H1 (cell line): ENCODE results near the gene SLC16A9. TPM values are rescaled to one million over a fixed set of nuclear protein-coding genes. Genes with fewer than 3 reads are reported as not detected.

Experiments
- CTCF ChIA-PET: fragments of 300-600 bp; sonication (Branson Sonifier 250); formaldehyde crosslinking; loops from one replicate; lab custom pipeline; 2021; ENCODE audit not compliant: partially characterized antibody; lab: Charles Lee
- POLR2A ChIA-PET: fragments of 300-600 bp; sonication (Branson Sonifier 250); formaldehyde crosslinking; loops from one replicate; lab custom pipeline; 2021; ENCODE audit warnings: inconsistent platforms; ENCODE audit not compliant: partially characterized antibody; lab: Charles Lee
- DNase-seq, 2 experiments: peaks; one replicate each; pipeline versions ENCODE4 v3.0.0 to v3.0.0-alpha.2; 2010 to 2022; ENCODE audit warnings: low spot score in 2 of 2, low read depth in 1 of 2, mixed read lengths in 1 of 2
- FAIRE-seq: peaks from 2 replicates; lab custom pipeline; 2011; peaks lifted over from hg19 to GRCh38; lab: Jason Lieb, UNC
- H2AFZ ChIP-seq: 2 replicates; pipeline ENCODE4 v1.8.1; 2012; ENCODE audit warnings: low read length, inconsistent platforms
- H2AK5ac ChIP-seq: 2 replicates; pipeline ENCODE4 v1.6.1; 2013; ENCODE audit warnings: low read depth, low read length
- H2BK120ac ChIP-seq: replicated peaks from 2 replicates; pipeline ENCODE3; 2013; ENCODE audit warnings: low read depth, low read length, inconsistent platforms
- H2BK12ac ChIP-seq: 2 replicates; pipeline ENCODE4 v1.6.1; 2013; ENCODE audit warnings: low read depth, low read length
- H2BK15ac ChIP-seq: 2 replicates; pipeline ENCODE4 v1.6.1; 2013; ENCODE audit warnings: low read length
- H2BK20ac ChIP-seq: 2 replicates; pipeline ENCODE4 v1.6.1; 2013; ENCODE audit warnings: low read length
- H2BK5ac ChIP-seq: 2 replicates; pipeline ENCODE4 v1.6.1; 2013; ENCODE audit warnings: low read depth, low read length
- H3K14ac ChIP-seq: 2 replicates; pipeline ENCODE4 v1.6.1; 2013; ENCODE audit warnings: inconsistent platforms; ENCODE audit not compliant: insufficient read length
- H3K18ac ChIP-seq: 2 replicates; pipeline ENCODE4 v1.6.1; 2013; ENCODE audit warnings: low read length; ENCODE audit errors: extremely low read depth
- H3K23ac ChIP-seq: 2 replicates; pipeline ENCODE4 v1.6.1; 2013; ENCODE audit warnings: inconsistent platforms; ENCODE audit not compliant: insufficient read length
- H3K23me2 ChIP-seq: 2 replicates; pipeline ENCODE4 v1.6.1; 2013; ENCODE audit warnings: low read depth, low read length
- H3K27ac ChIP-seq: 2 replicates; pipeline ENCODE4 v1.6.1; 2011; ENCODE audit warnings: low read depth, low read length, inconsistent platforms
- H3K27me3 ChIP-seq, 4 experiments: replicated peaks in 1 of 4; 1 replicate in 1 of 4; 2 replicates in 3 of 4; pipeline versions ENCODE4 v1.6.1 to v1.8.1; 2011 to 2013; ENCODE audit warnings: low read length in 3 of 4, mild to moderate bottlenecking in 3 of 4, inconsistent platforms in 2 of 4, mixed read lengths in 2 of 4, moderate library complexity in 1 of 4; ENCODE audit not compliant: control insufficient read depth in 3 of 4, insufficient read depth in 3 of 4; ENCODE audit errors: extremely low read depth in 1 of 4
- H3K36me3 ChIP-seq, 4 experiments: 2 replicates each; pipeline versions ENCODE4 v1.6.1 to v1.8.1; 2011 to 2013; ENCODE audit warnings: mild to moderate bottlenecking in 4 of 4, low read length in 3 of 4, moderate library complexity in 2 of 4, control low read depth in 1 of 4, inconsistent platforms in 1 of 4; ENCODE audit not compliant: insufficient read depth in 4 of 4, control insufficient read depth in 2 of 4
- H3K4ac ChIP-seq: replicated peaks from 2 replicates; pipeline ENCODE3; 2013; ENCODE audit warnings: low read length, low read depth, mixed read lengths, inconsistent platforms; ENCODE audit not compliant: insufficient read length
- H3K4me1 ChIP-seq, 4 experiments: replicated peaks in 1 of 4; 1 replicate in 1 of 4; 2 replicates in 3 of 4; pipeline versions ENCODE4 v1.6.1 to v1.8.1; 2011 to 2013; ENCODE audit warnings: low read length in 3 of 4, inconsistent platforms in 2 of 4, mixed read lengths in 1 of 4; ENCODE audit not compliant: insufficient read depth in 4 of 4, control insufficient read depth in 3 of 4
- H3K4me2 ChIP-seq, 2 experiments: 2 replicates each; pipeline versions ENCODE4 v1.6.1 to v1.8.1; 2011 to 2013; ENCODE audit warnings: low read depth in 2 of 2, low read length in 2 of 2, control low read depth in 1 of 2, inconsistent platforms in 1 of 2, mild to moderate bottlenecking in 1 of 2; ENCODE audit not compliant: insufficient read depth in 1 of 2
- H3K4me3 ChIP-seq, 4 experiments: fragments of 200-600, 300-600 bp in 1 of 4; sonication (generic), shearing (Covaris generic), sonication (Bioruptor Twin) in 1 of 4; 2 replicates each; pipeline versions ENCODE4 v1.5.1 to v1.8.1; 2011 to 2016; ENCODE audit warnings: low read length in 4 of 4, low read depth in 3 of 4, control low read depth in 2 of 4, inconsistent platforms in 2 of 4, mild to moderate bottlenecking in 2 of 4, mixed read lengths in 1 of 4, moderate library complexity in 1 of 4; ENCODE audit not compliant: insufficient read depth in 2 of 4; ENCODE audit errors: extremely low read depth in 1 of 4
- H3K56ac ChIP-seq: replicated peaks from 2 replicates; pipeline ENCODE3; 2013; ENCODE audit warnings: low read depth, mild to moderate bottlenecking, mixed read lengths, low read length, inconsistent platforms; ENCODE audit not compliant: insufficient read length
- H3K79me1 ChIP-seq: 2 replicates; pipeline ENCODE4 v1.6.1; 2013; ENCODE audit warnings: low read depth, low read length, control low read depth
- H3K79me2 ChIP-seq, 2 experiments: 2 replicates each; pipeline versions ENCODE4 v1.6.1 to v1.8.1; 2012 to 2013; ENCODE audit warnings: low read length in 2 of 2, mild to moderate bottlenecking in 2 of 2, inconsistent platforms in 1 of 2; ENCODE audit not compliant: insufficient read depth in 2 of 2, control insufficient read depth in 1 of 2
- H3K9ac ChIP-seq, 4 experiments: replicated peaks in 1 of 4; 1 replicate in 1 of 4; 2 replicates in 3 of 4; pipeline versions ENCODE4 v1.6.1 to v1.8.1; 2011 to 2013; ENCODE audit warnings: low read depth in 3 of 4, low read length in 3 of 4, control low read depth in 2 of 4, mild to moderate bottlenecking in 2 of 4, moderate library complexity in 2 of 4, inconsistent platforms in 1 of 4; ENCODE audit errors: extremely low read depth in 1 of 4
- H3K9me3 ChIP-seq, 2 experiments: 2 replicates each; pipeline versions ENCODE4 v1.6.1 to v1.8.1; 2012 to 2013; ENCODE audit warnings: mild to moderate bottlenecking in 2 of 2, moderate library complexity in 2 of 2, control low read depth in 1 of 2, inconsistent platforms in 1 of 2, low read depth in 1 of 2, low read length in 1 of 2, mixed read lengths in 1 of 2; ENCODE audit not compliant: insufficient read depth in 2 of 2
- H4K20me1 ChIP-seq, 2 experiments: replicated peaks in 1 of 2; 2 replicates each; pipeline versions ENCODE3 to v1.8.1; 2011 to 2013; ENCODE audit warnings: inconsistent platforms in 2 of 2, low read length in 2 of 2, mild to moderate bottlenecking in 1 of 2; ENCODE audit not compliant: insufficient read depth in 2 of 2, control insufficient read depth in 1 of 2
- H4K5ac ChIP-seq: 2 replicates; pipeline ENCODE4 v1.6.1; 2013; ENCODE audit warnings: low read length, low read depth, mixed read lengths, inconsistent platforms; ENCODE audit not compliant: insufficient read length
- H4K8ac ChIP-seq: 2 replicates; pipeline ENCODE4 v1.8.0; 2013; ENCODE audit warnings: mild to moderate bottlenecking, moderate library complexity, low read length, inconsistent platforms; ENCODE audit not compliant: insufficient read depth; ENCODE audit errors: extremely low read depth
- H4K91ac ChIP-seq: replicated peaks from 2 replicates; pipeline ENCODE3; 2013; ENCODE audit warnings: low read length, mixed read lengths, inconsistent platforms; ENCODE audit not compliant: insufficient read length
- JUN ChIP-seq: IDR thresholded peaks from 2 replicates; pipeline ENCODE4 v1.6.1; 2011; ENCODE audit warnings: low read depth, mild to moderate bottlenecking, improper control_type of control experiment, low read length
- WGBS, 2 experiments: shearing (Covaris generic) in 1 of 2; methylation state at CpG; one replicate each; pipeline versions ENCODE4 v1.1.6 to v1.1.7; 2013 to 2015; ENCODE audit warnings: low lambda C conversion rate in 2 of 2, mixed read lengths in 2 of 2, inconsistent platforms in 1 of 2, low coverage in 1 of 2, missing lambda C conversion rate in 1 of 2; ENCODE audit not compliant: insufficient replicate concordance in 2 of 2, insufficient coverage in 1 of 2, insufficient read length in 1 of 2; ENCODE audit errors: extremely low coverage in 1 of 2, missing lambda C conversion rate in 1 of 2; 5-methylcytosine and 5-hydroxymethylcytosine counted together
- polyA plus RNA-seq, 7 experiments: library from polyadenylated mRNA; depleted of rRNA in 3 of 7; stranded (reverse) in 5 of 7; unstranded in 2 of 7; fragments of >200 nt in 5 of 7; fragments of 200-250 nt in 2 of 7; gene quantifications; 1 replicate in 5 of 7; 2 replicates in 1 of 7; 4 replicates in 1 of 7; pipeline versions ENCODE4 v1.2.1 to v1.2.3, GENCODE V29; 2011 to 2013; ENCODE audit warnings: missing spikeins in 2 of 7, mixed read lengths in 2 of 7
- total RNA-seq: library from RNA; stranded (reverse); fragmentation: NEBNext Ultra II Directional; extraction: Animal tissue kit (Norgen Biotek cat#: 25700); gene quantifications from 2 replicates; pipeline ENCODE4 v1.2.1, GENCODE V29; 2021

Gene SLC16A9
- total and polyA plus RNA-seq, 2 of the 8 experiments (the other 6 are each of a cell fraction or from before 2014, with no cell fraction given): 11.2 to 20.5 TPM

- CTCF ChIA-PET: interaction anchor here (0.6 to 5.3 kb wide), 16 partner anchors 10 to 301 kb away, joined by 3 to 77 read pairs (median 4); no protein-coding TSS in a partner anchor
Measured at GRCh38 chr10:59702347-59702746, 7.3 kb downstream of the SLC16A9 start.

More at GRCh38 chr10:59702347-59702746, 7.3 kb downstream of the SLC16A9 start:
- Histone ChIP-seq H2BK120ac (no peak overlapping the region), H2BK20ac (no peak overlapping the region), H4K8ac (no peak overlapping the region), H3K79me1 (no peaks in the 10 kb centered on the region; the same call in 1 of the 2 replicates), H3K4ac (no peak overlapping the region), H3K9me3 (no peaks in the 10 kb centered on the region), H2AK5ac (no peak overlapping the region), H3K14ac (no peak overlapping the region), H3K23me2 (no peaks in the 10 kb centered on the region), H3K18ac (no peak overlapping the region), H3K4me1 (peaks cover 0 to 4% (median 1%) of the 10 kb centered on the region in 4 experiments; a peak in 2 of 7 replicates), H4K91ac (no peak overlapping the region), H3K36me3 (peaks cover 0 to 2% (median 2%) of the 10 kb centered on the region in 4 experiments; a peak in 1 of 8 replicates), H2BK15ac (no peak overlapping the region), H3K27ac (no peak overlapping the region), H2AFZ (no peak overlapping the region), H3K27me3 (no peaks in the 10 kb centered on the region), H3K56ac (no peak overlapping the region), H3K4me2 (no peak overlapping the region), H2BK12ac (no peak overlapping the region), H2BK5ac (no peak overlapping the region), H3K79me2 (peaks cover 0 to 18% of the 10 kb centered on the region in 2 experiments; a peak in 2 of 4 replicates), H3K9ac (no peak overlapping the region), H3K4me3 (no peak overlapping the region), H4K20me1 (no peaks in the 10 kb centered on the region), H4K5ac (no peak overlapping the region), H3K23ac (no peak overlapping the region)
- FAIRE-seq: no peak
- POLR2A ChIA-PET: interaction anchor here (1.3 to 3.3 kb wide), 3 partner anchors 9 to 52 kb away, joined by 3 to 27 read pairs (median 3); partner anchors contain the start of gene SLC16A9
- WGBS, 2 experiments: 84% methylated on average over 4 of the region's 4 CpGs; no CpG with 5 or more reads in 1 of the 2 experiments
- no peak for TF ChIP-seq JUN
- no peak for DNase-seq
